ENCODE measurements around the gene FFAR3. TPM values are rescaled to one million over a fixed set of nuclear protein-coding genes. Genes with fewer than 3 reads are reported as not detected.

The FFAR3 gene
- total RNA-seq, 1 donor from 2014 or later, result 0.16 TPM

- no peaks in the 10 kb centered on the region for H3K27me3 Mint-ChIP-seq
- ChIA-PET CTCF (no interaction called here), POLR2A (interaction anchor here (0.6 kb wide), 1 partner anchor 9 kb away, joined by 4 read pairs; no protein-coding TSS in a partner anchor)
- H3K27ac Mint-ChIP-seq, result no peak overlapping the region
- DNase-seq, result no peak
- H3K4me3 Mint-ChIP-seq, result no peak overlapping the region
- ATAC-seq (ENCODE audit: low read depth), result no peak
- no peaks in the 10 kb centered on the region for H3K9me3 Mint-ChIP-seq
- TF ChIP-seq CTCF (IDR thresholded peaks at IDR 0.05), result no peak
- intact Hi-C loops (cut with micrococcal nuclease), result no loop called here
- H3K36me3 Mint-ChIP-seq (ENCODE audit: low read depth), result no peaks in the 10 kb centered on the region
- peaks cover 9% of the 10 kb centered on the region for H3K4me1 Mint-ChIP-seq
Observed at GRCh38 chr19:35403116-35403760, 45.0 kb downstream of the FFAR3 start.

DNA sequence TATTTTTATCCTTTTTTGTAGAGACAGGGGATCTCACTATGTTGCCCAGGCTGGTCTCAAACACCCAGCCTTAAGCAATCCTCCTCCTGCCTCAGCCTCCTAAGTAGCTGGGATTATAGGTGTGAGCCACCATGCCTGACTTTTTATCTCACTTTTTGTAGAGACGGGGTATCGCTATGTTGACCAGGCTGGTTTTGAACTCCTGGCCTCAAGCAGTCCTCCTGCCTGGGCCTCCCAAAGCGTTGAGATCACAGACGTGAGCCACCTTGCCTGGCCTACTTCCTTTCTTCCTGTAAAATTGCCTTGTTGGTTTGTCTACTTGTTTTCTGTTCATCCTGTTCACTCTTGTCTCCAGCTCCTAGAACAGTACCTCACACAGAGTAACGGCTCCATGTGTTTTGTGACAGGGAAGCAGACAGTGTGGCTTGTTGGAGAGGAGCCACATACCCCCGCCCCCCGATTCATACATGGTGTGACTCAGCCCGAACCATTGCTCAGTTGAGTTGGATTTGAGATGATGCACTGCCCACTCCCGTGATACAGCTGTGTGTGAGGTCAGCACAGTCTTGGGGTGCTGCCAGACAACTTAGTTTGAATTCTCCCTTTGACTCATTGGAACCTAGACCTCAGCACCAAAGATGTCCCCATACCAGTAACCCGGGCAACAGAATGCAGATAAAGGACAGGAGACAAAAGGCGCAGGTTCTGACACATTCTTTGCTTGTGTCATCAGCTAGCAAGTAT is 46.8 kb downstream of the FFAR3 start:
- Mint-ChIP-seq H3K27ac (no peak overlapping the region), H3K27me3 (no peaks in the 10 kb centered on the region), H3K4me3 (no peak overlapping the region), H3K4me1 (peaks cover 17% of the 10 kb centered on the region), H3K9me3 (no peaks in the 10 kb centered on the region), H3K36me3 (ENCODE audit: low read depth) (no peaks in the 10 kb centered on the region)
- ATAC-seq (ENCODE audit: low read depth), result no peak
- intact Hi-C loops (cut with micrococcal nuclease), result loop anchor here (5.0 kb wide), 2 partner anchors 37 to 62 kb away; no protein-coding TSS in a partner anchor
- DNase-seq, result no peak
- no peak for TF ChIP-seq CTCF (IDR thresholded peaks at IDR 0.05)
- ChIA-PET CTCF (interaction anchor here (0.6 kb wide), 1 partner anchor 99 kb away, joined by 3 read pairs; no protein-coding TSS in a partner anchor), POLR2A (no interaction called here)

- CTCF ChIA-PET, result no interaction called here
- TF ChIP-seq CTCF (IDR thresholded peaks at IDR 0.05), result no peak
- peaks cover 12% of the 10 kb centered on the region for H3K4me1 Mint-ChIP-seq
- H3K9me3 Mint-ChIP-seq, result no peaks in the 10 kb centered on the region
- POLR2A ChIA-PET, result interaction anchor here (0.6 kb wide), 1 partner anchor 80 kb away, joined by 3 read pairs; no protein-coding TSS in a partner anchor
- H3K27ac Mint-ChIP-seq, result no peak overlapping the region
- DNase-seq (no peak), ATAC-seq (ENCODE audit: low read depth) (no peak)
- no peak overlapping the region for H3K4me3 Mint-ChIP-seq
- no peaks in the 10 kb centered on the region for H3K36me3 Mint-ChIP-seq (ENCODE audit: low read depth)
- peaks cover under 1% of the 10 kb centered on the region for H3K27me3 Mint-ChIP-seq
- intact Hi-C loops (cut with micrococcal nuclease), result loop anchor here (5.0 kb wide), 2 partner anchors 35 to 60 kb away; no protein-coding TSS in a partner anchor
Observed at GRCh38 chr19:35407619-35408018, 49.4 kb downstream of the FFAR3 start.

DNA sequence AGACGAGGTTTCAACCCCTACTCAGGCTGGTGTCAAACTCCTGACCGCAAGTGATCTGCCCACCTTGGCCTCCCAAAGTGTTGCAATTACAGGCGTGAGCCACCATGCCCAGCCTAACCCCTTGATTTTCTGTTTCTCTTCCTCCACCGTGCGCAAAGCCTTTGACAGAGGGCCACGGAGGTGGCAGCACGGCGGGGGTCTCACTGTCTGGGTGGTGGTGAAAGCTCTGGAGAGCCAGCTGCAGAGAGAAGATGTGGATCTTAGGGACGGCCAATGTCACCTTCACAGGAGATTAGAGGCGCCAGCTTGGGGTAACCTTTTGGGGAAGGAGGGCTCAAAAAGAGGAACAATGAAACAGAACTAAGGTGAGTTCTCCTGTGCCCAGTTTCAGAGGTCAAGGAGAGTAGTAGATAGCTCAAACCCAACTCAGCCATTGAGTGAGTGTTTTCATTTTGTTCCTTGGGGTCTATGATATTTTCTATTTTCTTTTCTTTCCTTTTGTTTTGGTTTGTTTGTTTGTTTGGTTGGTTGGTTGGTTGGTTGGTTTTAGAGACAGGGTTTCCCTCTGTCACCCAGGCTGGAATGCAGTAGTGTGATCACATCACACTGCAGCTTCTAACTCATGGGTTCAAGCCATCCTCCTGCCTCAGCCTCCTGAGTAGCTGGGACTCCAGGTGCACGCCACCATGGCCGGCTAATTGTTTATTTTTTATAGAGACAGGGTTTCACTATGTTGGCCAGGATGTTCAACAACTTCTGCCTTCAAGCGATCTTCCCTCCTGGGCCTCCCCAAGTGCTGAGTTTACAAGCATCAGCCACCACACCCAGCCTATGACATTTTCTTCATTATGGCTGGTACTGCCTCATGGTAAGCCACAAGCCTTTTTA is 50.3 kb downstream of the FFAR3 start:
- H3K27ac Mint-ChIP-seq, result peak overlapping the region; percentile 69
- ATAC-seq (ENCODE audit: low read depth), result peak; percentile 65

More for the DNA sequence above, 50.3 kb downstream of the FFAR3 start:
- ChIA-PET POLR2A (interaction anchor here (0.5 kb wide), 1 partner anchor 47 kb away, joined by 6 read pairs; no protein-coding TSS in a partner anchor), CTCF (no interaction called here)
- no peaks in the 10 kb centered on the region for H3K9me3 Mint-ChIP-seq
- no peak for TF ChIP-seq CTCF (IDR thresholded peaks at IDR 0.05)
- H3K27me3 Mint-ChIP-seq, result peaks cover 5% of the 10 kb centered on the region
- intact Hi-C loops (cut with micrococcal nuclease), result loop anchor here (5.0 kb wide), 2 partner anchors 34 to 59 kb away; no protein-coding TSS in a partner anchor
- no peak overlapping the region for H3K4me3 Mint-ChIP-seq
- H3K4me1 Mint-ChIP-seq, result peaks cover 12% of the 10 kb centered on the region
- H3K36me3 Mint-ChIP-seq (ENCODE audit: low read depth), result no peaks in the 10 kb centered on the region
- no peak for DNase-seq
